Left lobe of liver (tissue), 2 donors: ENCODE results near the gene RFX1. TPM values are rescaled to one million over a fixed set of nuclear protein-coding genes. Genes with fewer than 3 reads are reported as not detected.
A peak's percentile ranks its signal among the peaks of the same experiment; 100 is the strongest.
"Not testable (repeated sequence)": the region's sequence is repeated elsewhere in the genome, so short reads cannot be mapped to it uniquely, and the experiment has no call there.

Experiments
- ATAC-seq: fragments of 200-7000 bp; cut with Tn5 transposase; one replicate; pipeline ENCODE4 v1.9.1; 2020; ENCODE audit warnings: mild to moderate bottlenecking, moderate library complexity
- DNase-seq: peaks from one replicate; pipeline ENCODE4 v3.0.0-alpha.2; 2020; ENCODE audit warnings: low spot score
- total RNA-seq: library from RNA; stranded (reverse); gene quantifications from one replicate; pipeline ENCODE4 v1.2.1, GENCODE V29; 2021
- donor health status: DM: no; HTN: no; CAD: no; lungs with moderate emphysema.
- donor health status: DM: no; HTN: yes; CAD: no.

The RFX1 gene
- total RNA-seq, 1 donor from 2014 or later = 7.0 TPM

- DNase-seq (no peak), ATAC-seq (no peak)
These were observed 25.8 kb downstream of the RFX1 start for GRCh38 chr19:13980340-13980739.

- no peak for ATAC-seq
- DNase-seq = no peak
These were observed 26.4 kb downstream of the RFX1 start for GRCh38 chr19:13979686-13980085.

GRCh38 chr19:13979244-13979615 is 26.9 kb downstream of the RFX1 start:
- ATAC-seq (peak; percentile 6), DNase-seq (no peak)

GRCh38 chr19:13978351-13979243 is 27.5 kb downstream of the RFX1 start:
- peak; percentile 72 for ATAC-seq
- peak; percentile 62 for DNase-seq

GRCh38 chr19:13977803-13978202 is 28.3 kb downstream of the RFX1 start:
- DNase-seq = no peak

GRCh38 chr19:13976446-13976845 is 29.7 kb downstream of the RFX1 start:
- no peak for ATAC-seq
- no peak for DNase-seq

More at GRCh38 chr19:13977803-13978202, 28.3 kb downstream of the RFX1 start:
- no peak for ATAC-seq

- DNase-seq (no peak), ATAC-seq (no peak)
These were observed 30.2 kb downstream of the RFX1 start for GRCh38 chr19:13975870-13976269.

GRCh38 chr19:13974073-13974472 is 32.0 kb downstream of the RFX1 start:
- DNase-seq = no peak

GRCh38 chr19:13973479-13973878 is 32.6 kb downstream of the RFX1 start:
- not testable (repeated sequence) for ATAC-seq, DNase-seq

More at GRCh38 chr19:13974073-13974472, 32.0 kb downstream of the RFX1 start:
- ATAC-seq = no peak

- ATAC-seq (peak; percentile 45), DNase-seq (peak; percentile 45)
These were observed 33.6 kb downstream of the RFX1 start for GRCh38 chr19:13972368-13973155.

GRCh38 chr19:13971868-13972267 is 34.3 kb downstream of the RFX1 start:
- not testable (repeated sequence) for ATAC-seq, DNase-seq

- ATAC-seq (no peak), DNase-seq (no peak)
These were observed 36.2 kb downstream of the RFX1 start for GRCh38 chr19:13969897-13970296.

- ATAC-seq (no peak), DNase-seq (no peak)
These were observed 37.1 kb downstream of the RFX1 start for GRCh38 chr19:13968999-13969398.

- ATAC-seq (no peak), DNase-seq (no peak)
These were observed 37.7 kb downstream of the RFX1 start for GRCh38 chr19:13968383-13968935.

- ATAC-seq, DNase-seq: not testable (repeated sequence)
These were observed 38.9 kb downstream of the RFX1 start for GRCh38 chr19:13967206-13967605.

GRCh38 chr19:13966684-13967128 is 39.4 kb downstream of the RFX1 start:
- no peak for DNase-seq
- no peak for ATAC-seq

- DNase-seq (no peak), ATAC-seq (no peak)
These were observed 40.0 kb downstream of the RFX1 start for GRCh38 chr19:13965926-13966683.

- ATAC-seq (no peak), DNase-seq (no peak)
These were observed 40.7 kb downstream of the RFX1 start for GRCh38 chr19:13965377-13965896.

- ATAC-seq = no peak
These were observed 41.3 kb downstream of the RFX1 start for GRCh38 chr19:13964776-13965175.

GRCh38 chr19:13963603-13964105 is 42.5 kb downstream of the RFX1 start:
- ATAC-seq = no peak
- no peak for DNase-seq

More at GRCh38 chr19:13964776-13965175, 41.3 kb downstream of the RFX1 start:
- DNase-seq = no peak
